Activated CD4-positive, alpha-beta T cell treated with anti-CD3 and anti-CD28 coated beads, Interleukin-2, Interleukin-4, amounts not matched to agents 100 ng/mL and 50 ng/mL, durations not matched to agents 16 hours and 8 hours (primary cell): Measurements from ENCODE around the gene IPO9.

Source experiments
- DNase-seq: peaks from one replicate; pipeline ENCODE4 v3.0.0-alpha.2; 2020; ENCODE audit warnings: low spot score

IPO9 gene

DNA sequence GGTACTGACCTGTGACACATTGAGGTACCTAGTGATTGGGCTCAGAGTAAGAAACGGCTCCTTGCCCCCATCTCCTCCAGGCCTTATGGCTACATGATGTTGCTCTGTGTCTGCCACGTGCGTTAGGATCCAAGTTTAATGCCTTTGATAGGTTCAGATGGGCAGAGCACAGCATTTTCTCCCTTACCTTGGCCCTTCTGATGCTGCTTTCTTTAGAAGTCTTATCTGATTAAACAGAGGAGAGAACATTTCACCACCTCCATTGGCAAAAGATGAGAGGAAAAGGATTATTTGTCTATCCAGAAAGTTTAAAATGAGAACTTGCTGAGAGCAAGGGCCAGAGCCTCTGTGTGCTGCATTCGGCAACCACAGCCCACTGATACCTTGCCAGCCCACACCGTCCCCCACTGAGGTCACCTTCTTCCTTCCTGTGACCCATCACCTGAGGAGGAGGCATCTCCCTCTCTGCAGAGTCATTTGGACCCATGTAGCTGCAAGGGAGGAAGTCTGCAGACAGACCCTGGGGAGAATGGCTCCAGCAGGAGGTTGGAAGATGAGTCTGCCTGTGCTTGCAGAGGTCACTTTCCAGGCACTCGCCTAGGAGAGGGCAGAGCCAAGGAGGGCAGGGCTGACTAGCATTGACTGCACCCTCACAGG, 76.4 kb downstream of the IPO9 start:
- DNase-seq: no peak

DNA sequence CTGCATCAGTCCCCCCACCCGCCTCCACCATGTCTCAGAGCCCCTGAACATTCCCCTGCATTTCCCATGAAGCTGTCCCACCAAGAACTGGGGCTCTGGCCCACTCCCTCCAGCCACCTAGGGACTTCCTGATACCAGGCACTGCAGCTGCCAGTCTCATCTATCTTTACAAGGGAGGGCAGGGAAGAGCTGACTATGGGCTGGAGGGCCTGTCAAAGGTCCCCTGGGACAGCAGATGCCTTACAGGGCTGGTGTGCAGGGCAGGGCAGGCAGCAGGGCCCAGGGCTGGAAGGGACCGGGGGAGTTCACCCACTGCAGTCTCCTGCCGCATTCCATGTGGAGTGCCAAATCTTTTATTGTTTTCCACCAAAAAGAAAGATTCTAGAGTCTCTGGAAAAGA, 77.4 kb downstream of the IPO9 start:
- DNase-seq: no peak

DNA sequence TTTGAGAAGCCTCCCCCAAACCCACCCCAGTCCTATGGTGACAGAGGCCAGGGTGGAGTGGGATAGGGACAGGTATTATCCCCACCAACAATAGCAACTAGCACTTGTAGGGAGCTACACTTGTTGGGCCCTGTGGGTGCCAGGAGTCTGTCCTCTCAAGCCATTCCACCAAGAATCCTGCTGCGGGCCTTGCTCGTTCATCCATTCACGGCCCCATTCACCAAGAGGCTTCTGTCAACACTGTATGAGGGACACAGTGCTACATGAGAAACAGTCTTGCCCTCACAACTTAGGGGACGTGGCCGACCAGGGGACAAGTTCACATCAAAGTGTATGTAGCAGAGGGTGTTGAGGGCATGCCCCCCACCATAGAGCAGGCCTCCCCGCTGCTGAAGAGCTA, 78.7 kb downstream of the IPO9 start:
- no peak for DNase-seq

DNA sequence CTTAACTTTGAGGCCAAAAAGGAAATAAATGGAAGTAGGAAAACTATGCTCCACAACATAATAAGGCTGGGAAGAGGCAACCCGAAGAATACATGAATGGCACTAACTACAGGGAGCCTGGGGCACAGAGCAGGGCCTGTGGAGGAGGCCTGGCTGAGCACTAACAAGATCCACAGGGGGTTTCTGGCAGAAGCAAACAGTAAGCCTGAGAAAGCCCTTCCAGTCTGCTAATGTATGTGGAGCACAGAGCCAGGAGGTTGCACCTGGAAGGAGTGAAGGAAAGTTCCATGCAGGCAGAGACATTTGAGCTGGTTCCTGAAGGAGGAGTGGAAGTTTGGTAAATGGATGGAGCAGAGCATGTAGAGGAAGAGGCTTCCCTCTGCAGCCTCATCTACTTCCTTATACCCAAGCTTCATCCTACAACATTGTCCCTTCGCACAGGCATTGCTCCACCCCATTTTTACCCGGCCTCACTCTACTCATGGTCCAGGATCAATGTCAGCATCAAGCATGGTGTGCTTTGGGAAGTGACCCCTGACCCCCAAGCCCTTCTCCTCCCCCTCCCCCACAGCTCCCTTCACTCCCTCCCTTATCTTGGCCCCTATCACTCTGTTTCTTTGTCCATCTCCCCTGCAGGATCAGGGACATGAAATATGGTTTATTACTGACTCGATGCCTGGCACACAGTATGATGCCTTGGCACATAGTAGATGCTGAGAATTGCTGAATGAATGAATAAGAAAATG, 83.0 kb downstream of the IPO9 start:
- DNase-seq: no peak

DNA sequence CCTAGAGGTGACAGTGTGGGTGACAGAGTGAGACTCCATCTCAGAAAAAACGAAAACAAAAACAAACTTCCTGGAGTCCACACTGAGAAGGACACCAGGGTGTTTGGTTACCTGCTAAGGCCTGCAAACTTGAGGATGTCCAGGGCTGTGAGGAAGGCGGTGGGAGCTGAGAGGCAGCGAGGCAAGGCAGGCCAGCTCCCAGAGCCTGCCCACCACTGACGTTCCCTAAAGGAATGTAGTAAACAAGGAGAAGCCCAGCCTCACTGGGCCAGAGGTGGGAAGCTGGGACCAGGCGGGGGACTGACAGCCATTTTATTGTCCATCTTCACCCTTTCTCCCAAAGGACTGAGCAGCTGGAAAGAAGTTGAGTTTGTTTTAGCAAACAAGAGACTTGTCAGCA, 83.9 kb downstream of the IPO9 start:
- DNase-seq: no peak

DNA sequence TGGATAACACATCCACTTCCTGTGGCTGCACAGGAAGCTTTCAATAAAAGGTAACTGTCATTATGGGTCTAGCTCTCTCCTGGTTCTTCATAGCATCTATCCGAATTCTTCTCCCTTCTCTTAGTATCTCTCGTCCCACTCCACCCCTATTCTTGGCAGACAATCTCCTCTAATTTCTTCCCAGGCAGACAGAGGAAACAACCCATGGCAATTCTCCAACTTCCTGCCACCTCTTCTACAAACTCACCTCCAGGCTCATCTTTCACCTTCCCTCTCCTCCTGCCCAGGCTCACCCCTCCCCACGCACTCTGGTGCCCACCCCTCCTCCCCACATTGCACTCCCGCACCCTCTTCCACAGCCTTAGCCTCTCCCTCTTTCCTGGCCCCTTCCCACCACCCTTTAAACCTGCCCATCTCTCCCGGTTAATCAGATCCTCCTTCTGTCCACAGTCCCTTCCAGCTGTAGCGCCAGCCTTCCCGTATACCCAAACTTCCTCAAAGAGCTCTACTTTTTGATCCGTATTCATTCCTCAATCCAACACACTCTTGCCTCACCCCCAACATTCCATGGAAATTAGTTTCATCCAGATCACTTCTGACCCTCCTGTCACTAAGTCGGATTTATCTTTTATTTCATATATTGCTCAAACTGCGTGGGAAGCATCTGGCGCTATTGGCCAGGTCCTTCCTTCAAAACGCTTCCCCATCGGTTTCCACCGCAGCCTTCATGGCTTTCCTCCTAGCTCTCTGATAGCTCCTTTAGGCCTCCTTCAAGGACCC, 85.7 kb downstream of the IPO9 start:
- no peak for DNase-seq

DNA sequence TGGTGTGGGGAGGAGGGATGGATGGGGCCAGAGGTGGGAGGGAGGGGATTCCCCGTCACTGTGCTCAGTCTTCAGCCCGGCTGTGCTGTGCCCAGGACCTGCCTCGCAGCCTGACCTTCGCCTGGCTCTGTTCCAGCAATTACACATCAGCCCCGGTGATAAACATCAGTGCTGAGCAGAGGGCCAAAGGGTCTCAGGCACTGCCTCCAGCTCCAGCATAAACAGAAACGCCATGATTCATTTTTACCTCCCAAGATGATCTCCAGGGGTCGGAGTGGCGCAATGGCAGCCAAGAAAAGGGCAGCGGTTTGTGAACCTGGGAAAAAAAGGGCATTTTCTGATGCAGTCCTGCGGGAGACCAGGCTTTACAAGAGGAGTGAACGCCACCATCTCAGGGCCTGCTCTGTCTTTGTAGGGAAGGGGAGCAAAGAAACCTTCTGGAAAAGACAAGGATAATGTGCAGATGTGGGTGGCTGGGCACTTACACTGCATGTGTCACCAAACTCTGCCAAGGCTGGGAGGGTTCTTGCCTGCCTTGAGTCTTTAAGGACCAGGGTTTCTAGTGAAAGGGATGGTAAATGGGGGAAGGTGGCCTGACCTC, 87.8 kb downstream of the IPO9 start:
- no peak for DNase-seq

DNA sequence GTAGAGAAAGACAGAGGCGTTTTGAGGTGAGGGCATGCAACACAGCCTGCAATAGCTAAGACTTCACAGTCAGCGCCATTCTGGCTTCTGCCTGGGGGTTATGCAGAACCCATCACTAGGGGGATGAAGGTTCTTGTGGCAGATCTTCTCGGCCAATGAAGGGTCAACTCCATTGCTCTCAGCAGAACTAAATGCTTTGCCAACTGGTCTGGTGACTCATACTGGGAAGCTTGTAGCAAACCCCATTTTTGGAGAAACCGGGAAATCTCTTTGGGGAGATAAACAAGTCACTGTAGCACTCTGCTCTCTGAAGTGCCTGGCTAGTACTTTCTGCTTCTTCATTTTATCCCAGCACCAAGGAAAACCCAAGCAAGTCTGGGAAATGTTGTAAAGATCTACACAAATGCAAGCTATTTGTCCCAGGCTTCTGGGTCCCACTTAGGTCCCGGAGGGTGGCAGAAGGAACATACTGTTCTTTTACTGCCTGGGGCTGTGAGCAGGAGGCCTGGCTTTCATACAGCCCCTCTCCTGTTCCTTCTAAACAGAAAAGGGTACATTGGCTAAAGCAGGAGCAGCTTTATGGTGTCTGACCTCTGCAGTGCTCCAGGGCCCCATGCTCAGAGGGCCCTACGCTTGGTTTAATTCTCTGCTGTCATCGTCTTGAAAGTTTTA, 88.5 kb downstream of the IPO9 start:
- DNase-seq: no peak

DNA sequence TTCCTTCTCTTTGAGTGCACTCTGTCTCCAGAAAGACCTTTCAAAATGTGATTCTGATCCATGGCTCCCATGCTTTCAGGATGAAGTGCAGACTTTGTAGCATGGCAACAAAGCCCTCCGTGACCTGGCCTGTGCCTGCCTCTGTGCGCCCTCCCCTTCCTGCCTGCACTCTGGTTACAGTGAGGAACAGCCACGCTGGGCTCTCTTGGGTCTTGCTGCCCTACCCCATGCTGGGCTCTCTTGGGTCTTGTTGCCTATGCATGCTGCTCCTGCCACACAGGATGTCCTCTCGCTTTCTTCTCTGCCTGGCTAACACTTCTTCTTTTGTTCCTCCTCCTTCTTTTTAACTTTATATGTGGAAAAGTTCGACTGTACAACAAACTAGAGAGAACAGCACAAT, 89.4 kb downstream of the IPO9 start:
- no peak for DNase-seq

DNA sequence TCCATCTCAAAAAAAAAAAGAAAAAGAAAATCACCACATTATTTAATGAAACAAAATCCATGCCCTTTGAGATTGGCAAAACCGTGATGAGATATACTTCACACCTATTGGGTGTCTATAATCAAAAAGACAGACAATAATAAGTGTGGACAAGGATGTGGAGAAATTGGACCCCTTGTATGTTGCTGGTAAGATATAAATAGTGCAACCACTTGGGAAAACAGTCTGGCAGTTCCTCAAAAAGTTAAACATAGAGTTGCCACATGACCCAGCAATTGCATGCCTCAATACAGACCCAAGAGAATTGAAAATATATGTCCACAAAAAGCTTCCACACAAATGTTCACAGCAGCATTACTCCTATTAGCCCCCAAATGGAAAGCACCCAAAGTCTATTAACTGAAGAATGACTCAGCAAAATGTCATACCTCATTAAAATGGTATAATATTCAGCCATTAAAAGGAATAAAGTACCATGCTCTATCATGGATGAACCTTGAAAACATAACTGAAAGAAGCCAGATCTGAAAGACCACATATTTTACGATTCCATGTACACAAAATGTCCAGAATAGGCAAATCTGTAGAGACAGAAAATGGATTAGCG, 93.1 kb downstream of the IPO9 start:
- DNase-seq: no peak

DNA sequence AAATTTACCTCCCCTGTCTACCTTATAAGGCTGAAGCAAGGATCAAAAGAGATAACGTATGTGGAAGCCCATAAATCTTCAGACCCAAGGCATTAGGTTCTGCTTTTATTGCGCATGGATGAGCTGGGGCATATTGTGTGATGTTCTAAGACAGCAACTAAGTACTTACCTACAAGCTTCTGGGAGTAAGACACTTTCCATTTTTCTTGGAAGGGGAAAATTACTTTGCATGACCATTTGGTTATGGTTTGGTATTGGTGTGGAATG, 96.3 kb downstream of the IPO9 start:
- no peak for DNase-seq

DNA sequence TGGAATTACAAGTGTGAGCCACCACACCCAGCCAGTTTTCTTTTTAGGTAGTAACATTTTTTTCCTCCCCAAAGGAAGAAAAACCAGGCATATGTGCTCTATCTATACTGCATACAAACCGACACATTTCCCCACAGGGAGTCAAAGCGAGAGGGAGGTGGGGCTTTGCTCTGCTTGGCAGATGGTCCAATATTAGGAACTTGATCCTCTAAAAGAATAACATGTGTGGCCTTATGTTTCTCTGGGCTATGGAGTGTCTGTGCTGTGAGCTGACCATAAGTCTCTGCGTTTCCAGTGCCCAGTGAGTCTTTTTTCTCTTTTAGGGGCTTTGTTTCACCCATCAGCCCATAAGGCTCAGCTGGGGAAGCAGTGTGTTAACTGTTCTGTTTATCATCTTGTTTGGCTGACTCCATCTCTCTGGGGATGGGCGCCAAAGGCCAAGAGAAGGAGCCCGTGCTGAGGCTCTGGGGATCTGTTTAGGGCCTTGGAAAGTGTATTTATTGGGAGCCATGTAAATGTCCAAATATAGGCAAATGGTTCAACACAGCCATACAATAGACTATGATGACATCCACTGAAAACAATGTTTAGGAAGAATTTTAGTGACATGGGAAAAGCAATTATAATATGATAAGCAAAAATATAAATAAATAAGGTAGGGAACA, 97.2 kb downstream of the IPO9 start:
- no peak for DNase-seq

DNA sequence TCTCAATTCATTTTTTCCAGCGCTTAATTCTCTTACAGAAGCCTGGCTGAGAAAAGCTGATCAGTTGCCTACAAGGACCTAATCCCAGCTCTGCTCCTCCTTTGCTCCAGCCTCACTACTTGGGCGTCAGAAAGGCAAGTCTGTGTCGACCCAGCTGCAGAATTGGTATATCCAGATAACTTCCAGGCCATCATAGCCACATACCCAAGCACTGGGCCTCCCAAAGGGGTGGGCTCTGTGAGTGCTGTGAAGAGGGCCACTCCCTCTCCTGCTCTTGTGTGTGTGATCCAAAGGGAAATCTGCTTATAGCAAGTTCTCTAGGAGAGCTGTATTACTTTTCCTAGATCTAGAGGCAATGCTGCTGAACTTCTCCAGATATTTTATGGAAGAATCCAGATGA, 99.3 kb downstream of the IPO9 start:
- DNase-seq: no peak

DNA sequence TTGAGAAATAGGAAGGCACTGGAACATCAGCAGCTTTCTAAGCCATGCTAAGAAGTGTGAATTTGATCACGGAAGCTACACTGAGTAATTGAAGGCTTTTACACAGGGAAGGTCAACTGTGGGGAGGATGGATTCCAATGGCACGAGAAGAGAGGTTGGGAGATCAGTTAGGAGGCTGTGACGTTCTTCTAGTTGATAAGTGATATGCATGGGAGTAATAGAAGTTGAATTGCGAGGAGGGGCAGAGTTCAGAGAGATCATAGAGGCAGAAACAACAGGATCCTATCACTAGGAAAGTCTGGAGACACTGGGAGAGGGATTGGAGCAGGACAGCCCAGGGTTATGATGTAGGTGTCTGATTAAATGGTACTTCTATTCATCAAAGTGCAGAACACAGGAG, 101.2 kb downstream of the IPO9 start:
- DNase-seq: no peak

DNA sequence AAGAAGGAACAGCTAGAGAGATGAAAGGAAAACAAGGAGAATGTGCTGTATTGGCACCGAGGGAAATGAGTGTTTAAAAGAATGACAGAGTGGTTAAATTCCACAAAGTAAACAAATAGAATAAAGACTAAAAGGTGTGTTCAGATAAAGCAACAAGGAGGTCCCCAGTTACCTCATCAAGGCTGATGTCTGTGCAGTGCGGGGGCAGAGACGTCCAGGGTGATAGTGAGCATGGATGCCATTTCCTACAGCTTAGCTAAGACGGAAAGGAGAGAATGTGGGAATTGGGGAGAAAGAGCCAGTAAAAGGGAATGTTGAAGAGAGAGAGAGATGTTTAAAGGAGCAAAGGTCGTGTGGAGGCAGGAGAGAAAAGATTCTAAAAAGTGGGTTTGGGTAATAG, 101.8 kb downstream of the IPO9 start:
- DNase-seq: no peak
